Activated CD8-positive, alpha-beta memory T cell treated with anti-CD3 and anti-CD28 coated beads, Interleukin-2, amount 50 U/mL, for 24 hours (primary cell): ENCODE measurements around the gene USP7.

Experiments used
- DNase-seq: peaks from one replicate; pipeline ENCODE4 v3.0.0-alpha.2; 2020; ENCODE audit errors: extremely low read depth

The USP7 gene

GRCh38 chr16:8899709-8900317 lies 63.9 kb downstream of the USP7 start:
- no peak for DNase-seq

- no peak for DNase-seq
Measured at GRCh38 chr16:8898660-8899318, 64.9 kb downstream of the USP7 start.

DNA sequence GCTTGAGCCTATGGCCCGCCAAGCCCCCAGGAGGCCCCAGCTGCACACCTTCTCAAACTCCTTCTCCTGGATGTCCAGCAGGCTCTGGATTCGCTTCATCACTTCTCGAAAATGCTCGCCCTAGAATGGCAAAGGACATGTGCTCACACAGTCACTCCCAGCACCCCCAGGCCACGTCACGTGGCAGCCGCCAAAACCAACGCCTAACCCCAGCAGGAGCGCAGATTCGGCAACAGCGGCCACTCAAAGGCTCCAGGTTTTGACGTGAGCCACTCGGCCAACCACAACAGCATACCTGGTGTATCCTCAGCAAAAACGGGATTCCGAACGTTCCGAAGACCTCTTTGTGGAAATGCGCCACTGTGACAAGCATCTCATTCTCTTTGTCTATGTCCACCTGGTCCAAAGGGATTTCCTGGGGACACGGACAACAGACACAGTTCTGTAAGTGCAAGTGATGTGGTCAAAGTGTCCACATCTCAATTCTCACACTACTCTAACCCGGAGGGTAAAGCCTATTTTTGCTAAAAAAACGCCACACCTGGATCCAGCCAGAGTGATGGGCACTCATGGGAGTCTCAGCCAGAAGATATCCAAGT lies 68.9 kb downstream of the USP7 start:
- no peak for DNase-seq

GRCh38 chr16:8893976-8894690 lies 69.6 kb downstream of the USP7 start:
- no peak for DNase-seq

DNA sequence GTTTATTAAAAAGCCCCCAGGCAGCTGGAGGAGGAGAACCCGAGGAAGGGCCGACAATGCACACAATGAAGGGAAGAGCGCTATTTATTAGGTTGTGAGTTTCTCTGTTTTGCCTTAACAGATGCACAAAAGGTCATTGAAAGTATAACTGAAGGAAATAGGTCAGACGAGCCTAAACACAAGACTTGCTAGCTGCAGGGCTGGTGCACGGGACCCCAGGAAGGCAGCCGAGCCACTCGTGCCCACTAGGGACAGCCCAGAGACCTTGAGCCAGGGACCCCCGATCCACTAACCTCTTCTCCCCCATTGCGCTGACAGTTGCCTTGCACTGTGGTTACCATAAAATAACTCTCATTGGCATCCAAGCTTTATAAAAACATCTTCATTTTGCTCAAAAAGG lies 70.3 kb downstream of the USP7 start:
- no peak for DNase-seq

DNA sequence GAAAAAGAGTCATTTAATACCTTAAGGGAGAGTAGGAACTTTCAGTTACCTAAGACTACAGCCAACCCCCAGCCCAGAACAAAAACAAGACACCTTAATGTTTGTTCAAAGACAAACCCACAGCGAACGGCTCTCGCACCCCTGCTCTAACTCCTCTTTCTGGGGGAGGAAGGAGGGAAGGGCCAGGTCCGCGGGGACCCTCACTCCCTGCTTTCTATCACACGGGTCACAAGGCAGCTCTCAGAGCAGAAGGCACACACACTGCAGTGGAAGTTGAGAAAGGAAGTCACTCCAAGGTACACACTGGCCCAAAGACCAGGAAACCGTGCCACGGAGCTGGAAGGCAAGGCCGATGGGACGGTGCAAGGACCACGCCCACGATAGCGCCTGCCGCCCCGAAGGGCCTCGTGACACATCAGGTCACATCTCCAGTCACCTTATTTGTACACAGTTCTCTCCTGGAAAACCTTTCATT lies 71.6 kb downstream of the USP7 start:
- DNase-seq: no peak

DNA sequence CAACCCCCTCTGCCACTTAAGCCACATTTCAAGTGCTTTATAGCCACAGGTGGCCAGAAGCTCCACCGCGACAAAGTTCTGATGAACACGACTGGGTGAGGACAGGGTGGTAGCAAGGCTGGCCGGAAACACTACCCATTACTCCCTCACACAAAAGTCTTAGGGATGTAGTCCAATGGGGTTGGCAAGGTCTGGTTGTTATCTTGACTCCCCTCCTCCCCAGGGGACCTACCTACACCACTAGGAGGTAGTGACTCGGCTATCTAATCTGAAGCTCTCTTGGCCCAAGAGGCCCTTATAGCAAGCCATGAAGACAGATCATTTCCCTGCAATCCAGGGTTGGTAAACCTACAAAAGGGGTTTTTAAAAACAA lies 73.2 kb downstream of the USP7 start:
- no peak for DNase-seq

DNA sequence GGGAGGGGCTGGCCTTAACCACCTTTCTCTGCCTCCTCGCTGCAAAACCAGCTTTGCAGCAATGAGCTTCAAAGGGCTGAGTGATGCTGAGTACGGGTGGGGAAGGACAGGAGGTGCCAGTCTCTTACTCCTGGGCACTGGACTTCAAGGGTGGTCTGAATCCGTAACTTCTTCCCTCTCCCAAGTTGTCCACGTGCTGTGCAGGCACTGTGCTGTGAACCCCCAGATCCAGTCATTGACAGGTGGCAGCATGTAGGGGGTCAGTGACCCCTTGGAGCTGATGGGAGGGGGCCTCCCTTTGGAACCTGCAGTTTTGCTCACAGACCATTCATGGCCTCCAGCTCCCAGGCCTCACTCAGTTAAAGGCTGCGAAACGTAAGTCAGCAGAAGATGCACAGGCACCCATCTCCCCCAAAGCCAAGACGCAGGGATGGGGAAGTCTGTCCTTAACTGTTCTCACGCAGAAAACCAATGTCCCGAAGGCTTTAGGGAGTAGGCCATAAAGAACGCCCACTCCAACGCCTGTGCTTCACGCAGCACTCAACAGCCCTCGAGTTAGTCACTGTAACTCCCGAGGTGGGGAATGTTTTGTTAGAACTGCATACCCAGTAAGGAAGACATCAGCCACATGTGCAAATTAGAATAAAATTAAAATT lies 73.7 kb downstream of the USP7 start:
- no peak for DNase-seq

- no peak for DNase-seq
Measured at GRCh38 chr16:8888951-8889892, 74.5 kb downstream of the USP7 start.

- no peak for DNase-seq
Measured at GRCh38 chr16:8887952-8888560, 75.7 kb downstream of the USP7 start.

DNA sequence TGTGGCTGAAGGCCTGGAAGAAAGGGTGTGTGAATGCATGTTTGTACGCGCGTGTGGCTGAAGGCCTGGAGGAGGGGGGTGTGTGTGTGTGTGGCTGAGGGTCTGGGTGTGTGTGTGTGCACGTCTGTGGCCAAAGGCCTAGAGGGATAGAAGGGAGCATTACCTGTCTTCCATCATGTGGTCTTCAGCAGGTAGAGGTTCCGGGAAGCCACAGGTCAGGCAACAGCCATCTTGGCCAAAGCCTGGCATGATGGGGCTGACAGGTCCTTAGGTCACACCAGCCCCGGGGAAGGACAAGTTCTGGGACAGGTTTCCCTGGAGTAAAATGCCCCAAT lies 76.3 kb downstream of the USP7 start:
- no peak for DNase-seq

DNA sequence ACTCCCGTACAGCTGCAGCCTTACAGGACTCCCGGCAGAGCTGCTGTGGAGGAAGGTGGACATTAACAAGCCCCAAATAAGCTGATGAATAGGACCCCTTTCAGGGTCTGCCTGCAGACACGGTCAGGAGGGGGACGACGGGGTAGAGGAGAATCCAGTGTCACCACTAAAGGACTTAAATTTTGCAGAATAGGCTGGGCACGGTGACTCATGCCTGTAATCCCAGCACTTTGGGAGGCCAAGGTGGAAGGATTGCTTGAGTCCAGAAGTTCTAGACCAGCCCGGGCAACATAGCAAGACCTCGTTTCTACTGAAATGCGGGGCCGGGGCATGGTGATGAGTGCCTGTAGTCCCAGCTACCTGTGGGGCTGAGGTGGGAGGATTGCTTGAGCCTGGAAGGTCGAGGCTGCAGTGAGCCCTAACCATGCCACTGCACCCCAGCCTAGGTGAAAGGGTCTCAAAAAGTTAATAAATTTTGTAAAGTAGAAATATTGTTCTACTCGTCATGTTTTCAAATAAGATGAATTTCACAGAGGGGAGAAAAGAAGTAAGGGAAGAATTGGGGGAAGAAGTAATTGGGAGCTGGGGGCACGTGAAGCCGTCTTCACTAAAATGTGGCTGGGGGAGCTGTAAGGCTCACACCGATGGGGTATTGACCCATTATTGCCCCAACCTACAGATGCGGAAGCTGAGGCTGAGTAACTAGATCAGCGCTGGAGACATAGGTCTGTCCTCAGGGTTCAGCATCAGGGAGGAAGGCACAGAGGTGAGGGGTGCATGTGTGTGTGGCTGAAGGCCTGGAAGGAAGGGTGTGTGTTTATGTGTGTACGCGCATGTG lies 76.9 kb downstream of the USP7 start:
- DNase-seq: no peak

DNA sequence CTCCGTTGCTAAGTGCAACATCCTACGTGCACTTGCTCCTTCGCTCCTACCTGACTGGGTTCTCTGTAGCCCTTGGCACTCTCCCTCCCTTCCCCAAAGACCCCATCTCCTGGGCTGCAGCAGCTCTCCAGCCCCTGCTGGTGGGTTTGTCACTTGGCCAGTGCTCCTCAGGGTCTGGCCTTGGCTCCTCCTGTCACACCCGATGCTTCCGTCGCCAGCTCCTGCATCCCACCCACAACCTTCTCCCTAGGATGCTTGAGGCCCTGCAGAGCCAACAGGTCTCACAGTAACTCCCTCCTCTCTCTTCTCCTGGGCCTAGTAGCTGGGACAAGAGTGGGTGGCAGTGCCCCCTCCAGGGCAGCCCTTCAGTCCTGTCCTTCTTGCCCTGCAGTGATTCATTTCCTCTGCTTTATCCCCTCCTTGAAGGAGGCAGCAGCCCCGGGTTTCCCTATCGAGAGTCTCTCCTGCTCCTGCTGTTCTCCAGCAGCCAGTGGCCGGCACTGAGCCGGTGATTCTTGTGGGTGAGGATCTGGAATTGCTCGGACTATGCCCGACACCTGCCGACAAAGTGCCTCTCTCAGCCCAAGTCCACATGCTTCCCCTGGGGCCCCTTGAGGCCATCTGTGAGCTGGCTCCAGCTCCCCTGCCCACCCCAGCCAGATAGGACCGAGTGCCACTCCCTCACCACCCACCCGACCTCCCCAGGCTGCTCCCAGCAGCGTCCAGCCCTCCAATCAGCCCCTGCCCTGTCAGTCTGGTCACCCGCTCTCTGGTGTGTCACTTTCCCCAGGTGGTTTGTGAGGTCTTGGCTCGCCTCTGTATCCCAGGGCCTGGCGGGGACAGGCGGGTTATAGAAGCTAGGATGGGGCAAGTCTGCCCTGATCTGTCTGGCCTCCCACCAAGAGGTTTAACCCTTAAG lies 77.8 kb downstream of the USP7 start:
- no peak for DNase-seq

GRCh38 chr16:8882725-8883377 lies 80.9 kb downstream of the USP7 start:
- no peak for DNase-seq

DNA sequence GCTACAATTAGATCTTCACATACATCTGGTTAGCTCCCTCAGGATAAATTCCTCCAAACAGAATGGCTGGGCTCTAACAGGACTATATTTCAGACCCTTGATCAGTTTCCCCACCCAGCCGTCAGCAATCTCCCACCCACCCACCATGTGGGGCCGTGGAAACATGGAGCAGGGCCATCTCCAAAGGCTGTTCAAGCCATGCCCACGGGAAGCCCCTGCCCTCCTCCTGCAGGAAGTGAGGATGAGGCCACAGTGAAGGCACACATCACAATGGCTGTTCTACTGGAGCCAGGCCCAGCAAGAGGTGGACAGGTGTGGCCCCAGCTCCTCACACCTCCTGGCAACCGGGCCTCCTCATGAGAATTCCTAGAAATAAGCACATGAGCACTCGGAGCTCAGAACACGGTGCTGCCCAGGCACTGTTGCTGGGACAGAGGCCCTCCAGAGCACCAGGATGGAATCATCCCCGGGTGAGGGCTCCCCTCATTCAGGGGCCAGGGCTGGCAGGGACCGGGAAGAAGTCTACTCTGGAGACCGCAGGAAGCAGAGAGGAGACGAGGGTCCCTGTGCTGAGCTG lies 81.6 kb downstream of the USP7 start, which contains the start of gene LITAFD:
LITAFD (plus strand) TSS at position 311 of the 577 bp plus-strand sequence. CDS start 2,005 bp downstream, outside the sequence.
- DNase-seq: no peak

GRCh38 chr16:8880839-8881510 lies 82.7 kb downstream of the USP7 start:
- no peak for DNase-seq

DNA sequence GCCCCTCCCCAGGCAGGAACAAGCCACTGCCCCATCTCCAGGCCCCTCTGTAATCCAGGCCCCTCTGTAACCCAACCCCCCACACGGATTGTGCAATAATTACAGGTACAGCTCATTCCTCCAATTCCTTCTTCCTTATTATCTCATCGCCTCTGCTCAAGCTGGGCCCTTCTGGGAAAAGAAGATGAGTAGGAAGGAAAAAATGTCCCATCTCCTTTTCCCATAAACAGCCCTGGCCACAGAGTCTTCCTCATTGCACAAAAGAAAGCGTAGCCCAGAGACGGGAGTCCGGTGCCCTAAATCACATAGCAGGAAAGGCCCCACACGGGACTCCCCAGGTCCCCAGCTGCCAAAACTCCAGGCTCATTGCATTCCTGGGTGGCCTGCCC lies 85.2 kb downstream of the USP7 start:
- DNase-seq: no peak
